ENCODE results near the gene ZNF471.

Gene ZNF471

DNA sequence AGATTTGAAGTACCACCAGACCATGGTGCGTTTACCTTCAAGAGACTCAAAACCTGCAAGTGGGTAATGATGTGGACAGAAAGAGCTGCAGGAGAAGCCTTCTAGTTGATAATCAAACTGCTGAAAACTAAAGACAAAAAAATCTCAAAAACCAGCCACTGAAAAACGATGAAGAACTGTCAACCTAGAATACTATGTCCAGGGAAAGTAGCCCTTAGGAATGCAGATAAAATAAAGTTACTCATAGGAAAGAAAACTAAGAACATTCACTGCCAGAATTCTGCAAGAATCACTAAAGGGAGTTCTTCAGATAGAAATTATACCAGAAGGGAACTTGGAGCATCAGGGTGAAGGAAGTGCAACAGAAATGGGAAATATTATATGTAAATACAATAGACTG is 64.9 kb downstream of the ZNF471 start:
- TF ChIP-seq, protein P1, sequence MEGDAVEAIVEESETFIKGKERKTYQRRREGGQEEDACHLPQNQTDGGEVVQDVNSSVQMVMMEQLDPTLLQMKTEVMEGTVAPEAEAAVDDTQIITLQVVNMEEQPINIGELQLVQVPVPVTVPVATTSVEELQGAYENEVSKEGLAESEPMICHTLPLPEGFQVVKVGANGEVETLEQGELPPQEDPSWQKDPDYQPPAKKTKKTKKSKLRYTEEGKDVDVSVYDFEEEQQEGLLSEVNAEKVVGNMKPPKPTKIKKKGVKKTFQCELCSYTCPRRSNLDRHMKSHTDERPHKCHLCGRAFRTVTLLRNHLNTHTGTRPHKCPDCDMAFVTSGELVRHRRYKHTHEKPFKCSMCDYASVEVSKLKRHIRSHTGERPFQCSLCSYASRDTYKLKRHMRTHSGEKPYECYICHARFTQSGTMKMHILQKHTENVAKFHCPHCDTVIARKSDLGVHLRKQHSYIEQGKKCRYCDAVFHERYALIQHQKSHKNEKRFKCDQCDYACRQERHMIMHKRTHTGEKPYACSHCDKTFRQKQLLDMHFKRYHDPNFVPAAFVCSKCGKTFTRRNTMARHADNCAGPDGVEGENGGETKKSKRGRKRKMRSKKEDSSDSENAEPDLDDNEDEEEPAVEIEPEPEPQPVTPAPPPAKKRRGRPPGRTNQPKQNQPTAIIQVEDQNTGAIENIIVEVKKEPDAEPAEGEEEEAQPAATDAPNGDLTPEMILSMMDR (IDR thresholded peaks at IDR 0.05; ENCODE audit: borderline replicate concordance, control extremely low read depth, extremely low read depth, insufficient read depth, missing control alignments), result no peak
- in situ Hi-C loops (cut with MboI; ENCODE audit: low sequenced_read_pairs, unreplicated experiment), result no loop called here

DNA sequence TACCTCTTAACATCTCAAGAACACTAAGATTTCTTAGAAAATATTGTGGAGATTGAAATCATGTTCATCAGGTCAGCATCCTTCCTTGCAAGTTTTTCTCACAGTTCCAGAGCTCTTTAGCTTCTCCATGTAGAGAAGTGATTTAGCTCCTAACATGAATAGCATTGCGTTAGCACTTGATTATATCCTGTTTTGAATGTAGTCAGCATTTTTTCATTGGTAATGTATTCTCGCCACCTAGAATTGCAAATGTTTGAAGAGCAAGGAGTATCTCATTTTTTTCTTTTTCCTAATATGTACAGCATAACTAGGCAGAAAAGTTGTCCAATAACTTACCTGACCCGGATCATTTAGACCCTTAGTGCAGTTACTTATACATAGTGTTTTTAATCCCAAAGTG is 66.3 kb downstream of the ZNF471 start:
- no peak for DNase-seq (ENCODE audit: low spot score)
- TF ChIP-seq, protein P1 (IDR thresholded peaks at IDR 0.05; ENCODE audit: borderline replicate concordance, control extremely low read depth, extremely low read depth, insufficient read depth, missing control alignments), result no peak
- in situ Hi-C loops (cut with MboI; ENCODE audit: low sequenced_read_pairs, unreplicated experiment), result no loop called here

More for the DNA sequence above, 64.9 kb downstream of the ZNF471 start:
- DNase-seq (ENCODE audit: low spot score), result no peak

DNA sequence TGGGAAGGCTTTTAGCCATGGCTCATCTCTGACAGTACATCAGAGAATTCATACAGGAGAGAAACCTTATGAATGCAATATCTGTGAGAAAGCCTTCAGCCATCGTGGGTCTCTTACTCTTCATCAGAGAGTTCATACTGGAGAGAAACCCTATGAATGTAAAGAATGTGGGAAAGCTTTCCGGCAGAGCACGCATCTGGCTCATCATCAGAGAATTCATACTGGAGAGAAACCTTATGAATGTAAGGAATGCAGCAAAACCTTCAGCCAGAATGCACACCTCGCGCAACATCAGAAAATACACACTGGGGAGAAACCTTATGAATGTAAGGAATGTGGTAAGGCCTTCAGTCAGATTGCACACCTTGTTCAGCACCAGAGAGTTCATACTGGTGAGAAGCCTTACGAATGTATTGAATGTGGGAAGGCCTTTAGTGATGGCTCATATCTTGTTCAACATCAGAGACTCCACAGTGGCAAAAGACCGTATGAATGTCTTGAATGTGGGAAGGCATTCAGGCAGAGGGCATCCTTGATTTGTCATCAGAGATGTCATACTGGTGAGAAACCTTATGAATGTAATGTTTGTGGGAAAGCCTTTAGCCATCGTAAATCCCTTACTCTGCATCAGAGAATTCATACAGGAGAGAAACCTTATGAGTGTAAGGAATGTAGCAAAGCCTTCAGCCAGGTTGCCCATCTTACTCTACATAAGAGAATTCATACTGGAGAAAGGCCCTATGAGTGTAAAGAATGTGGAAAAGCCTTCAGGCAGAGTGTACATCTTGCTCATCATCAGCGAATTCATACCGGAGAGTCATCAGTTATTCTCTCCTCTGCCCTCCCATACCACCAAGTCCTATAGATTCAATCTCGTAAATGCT is 70.3 kb downstream of the ZNF471 start:
- in situ Hi-C loops (cut with MboI; ENCODE audit: low sequenced_read_pairs, unreplicated experiment), result no loop called here
- TF ChIP-seq, protein P1 (IDR thresholded peaks at IDR 0.05; ENCODE audit: borderline replicate concordance, control extremely low read depth, extremely low read depth, insufficient read depth, missing control alignments), result no peak
- DNase-seq (ENCODE audit: low spot score), result no peak
